Sigmoid colon (tissue), 4 donors: ENCODE results near the gene ASPM.

Experiments used
- CTCF ChIP-seq, 4 experiments: fragments of 450-650 bp in 3 of 4; fragments of 200-600 bp in 1 of 4; IDR thresholded peaks; one replicate each; pipeline ENCODE4 v1.5.1; 2016 to 2019; ENCODE audit warnings: antibody characterized with exemption in 4 of 4, mild to moderate bottlenecking in 3 of 4, moderate library complexity in 2 of 4
- EP300 ChIP-seq, 4 donors: sonication (generic); formaldehyde crosslinking; IDR thresholded peaks; one replicate each; pipeline ENCODE4 v1.6.1; 2017; ENCODE audit warnings: antibody characterized with exemption in 4 of 4
- POLR2A ChIP-seq, 2 donors: fragments of 450-650 bp; IDR thresholded peaks; one replicate each; pipeline ENCODE4 v1.6.1; 2016; ENCODE audit warnings: antibody characterized with exemption in 2 of 2, mild to moderate bottlenecking in 2 of 2, moderate library complexity in 2 of 2
- POLR2AphosphoS5 ChIP-seq, 4 donors: sonication (generic); formaldehyde crosslinking; IDR thresholded peaks; one replicate each; pipeline ENCODE4 v1.6.1; 2017; ENCODE audit warnings: antibody characterized with exemption in 4 of 4

- TF ChIP-seq CTCF (IDR thresholded peaks at IDR 0.05) (no peak), POLR2A (IDR thresholded peaks at IDR 0.05) (no peak), POLR2AphosphoS5 (IDR thresholded peaks at IDR 0.05) (no peak), EP300 (IDR thresholded peaks at IDR 0.05) (no peak)
Observed at GRCh38 chr1:197195100-197195499, 48.6 kb upstream of the ASPM start.
